ENCODE data around the gene MON1B.
A peak's percentile ranks its signal among the peaks of the same experiment; 100 is the strongest.

Gene MON1B

GRCh38 chr16:77214411-77215138 lies 23.6 kb downstream of the MON1B start:
- TF ChIP-seq POLR2A (IDR thresholded peaks at IDR 0.05; ENCODE audit: low read depth, low read length), result no peak
- no peak for TF ChIP-seq POLR2AphosphoS5 (IDR thresholded peaks at IDR 0.05; ENCODE audit: low read depth, low read length)
- TF ChIP-seq TAF1 (IDR thresholded peaks at IDR 0.05; ENCODE audit: low read depth, low read length), result no peak
- TF ChIP-seq PAX5 (IDR thresholded peaks at IDR 0.05; ENCODE audit: insufficient read depth, low read length, severe bottlenecking), result no peak
- TF ChIP-seq POU2F2 (IDR thresholded peaks at IDR 0.05; ENCODE audit: low read depth, low read length), result no peak
- no peak for TF ChIP-seq SPI1 (IDR thresholded peaks at IDR 0.05; ENCODE audit: low read depth, low read length)
- FAIRE-seq, result no peak
- DNase-seq (ENCODE audit: insufficient read length, low spot score), result no peak

- TF ChIP-seq SPI1 (IDR thresholded peaks at IDR 0.05; ENCODE audit: low read depth, low read length) (no peak), POU2F2 (IDR thresholded peaks at IDR 0.05; ENCODE audit: low read depth, low read length) (no peak), POLR2A (IDR thresholded peaks at IDR 0.05; ENCODE audit: low read depth, low read length) (no peak), TAF1 (IDR thresholded peaks at IDR 0.05; ENCODE audit: low read depth, low read length) (no peak), POLR2AphosphoS5 (IDR thresholded peaks at IDR 0.05; ENCODE audit: low read depth, low read length) (no peak), PAX5 (IDR thresholded peaks at IDR 0.05; ENCODE audit: insufficient read depth, low read length, severe bottlenecking) (no peak)
- no peak for DNase-seq (ENCODE audit: insufficient read length, low spot score)
- no peak for FAIRE-seq
Observed at GRCh38 chr16:77219437-77219836, 28.4 kb downstream of the MON1B start.

- FAIRE-seq (peak; percentile 80), DNase-seq (ENCODE audit: insufficient read length, low spot score) (no peak)
- TF ChIP-seq SPI1 (IDR thresholded peaks at IDR 0.05; ENCODE audit: low read depth, low read length) (no peak), PAX5 (IDR thresholded peaks at IDR 0.05; ENCODE audit: insufficient read depth, low read length, severe bottlenecking) (no peak), TAF1 (IDR thresholded peaks at IDR 0.05; ENCODE audit: low read depth, low read length) (no peak), POLR2AphosphoS5 (IDR thresholded peaks at IDR 0.05; ENCODE audit: low read depth, low read length) (no peak), POU2F2 (IDR thresholded peaks at IDR 0.05; ENCODE audit: low read depth, low read length) (no peak), POLR2A (IDR thresholded peaks at IDR 0.05; ENCODE audit: low read depth, low read length) (no peak)
Observed at GRCh38 chr16:77220427-77220826, 29.4 kb downstream of the MON1B start.

- FAIRE-seq (no peak), DNase-seq (ENCODE audit: insufficient read length, low spot score) (no peak)
- TF ChIP-seq POLR2AphosphoS5 (IDR thresholded peaks at IDR 0.05; ENCODE audit: low read depth, low read length) (no peak), SPI1 (IDR thresholded peaks at IDR 0.05; ENCODE audit: low read depth, low read length) (no peak), TAF1 (IDR thresholded peaks at IDR 0.05; ENCODE audit: low read depth, low read length) (no peak), POLR2A (IDR thresholded peaks at IDR 0.05; ENCODE audit: low read depth, low read length) (no peak), POU2F2 (IDR thresholded peaks at IDR 0.05; ENCODE audit: low read depth, low read length) (no peak), PAX5 (IDR thresholded peaks at IDR 0.05; ENCODE audit: insufficient read depth, low read length, severe bottlenecking) (no peak)
Observed at GRCh38 chr16:77221482-77221881, 30.5 kb downstream of the MON1B start.

- DNase-seq (ENCODE audit: insufficient read length, low spot score), result no peak
- TF ChIP-seq SPI1 (IDR thresholded peaks at IDR 0.05; ENCODE audit: low read depth, low read length), result no peak
- TF ChIP-seq POU2F2 (IDR thresholded peaks at IDR 0.05; ENCODE audit: low read depth, low read length), result no peak
- TF ChIP-seq POLR2AphosphoS5 (IDR thresholded peaks at IDR 0.05; ENCODE audit: low read depth, low read length), result no peak
- TF ChIP-seq POLR2A (IDR thresholded peaks at IDR 0.05; ENCODE audit: low read depth, low read length), result no peak
- no peak for TF ChIP-seq PAX5 (IDR thresholded peaks at IDR 0.05; ENCODE audit: insufficient read depth, low read length, severe bottlenecking)
- no peak for TF ChIP-seq TAF1 (IDR thresholded peaks at IDR 0.05; ENCODE audit: low read depth, low read length)
- FAIRE-seq, result peak; percentile 54
Observed at GRCh38 chr16:77223184-77223583, 32.2 kb downstream of the MON1B start.

- no peak for FAIRE-seq
Observed at GRCh38 chr16:77225182-77225581, 34.2 kb downstream of the MON1B start.

GRCh38 chr16:77227745-77228144 lies 36.8 kb downstream of the MON1B start:
- no peak for FAIRE-seq
- no peak for DNase-seq (ENCODE audit: insufficient read length, low spot score)

More at GRCh38 chr16:77225182-77225581, 34.2 kb downstream of the MON1B start:
- TF ChIP-seq PAX5 (IDR thresholded peaks at IDR 0.05; ENCODE audit: insufficient read depth, low read length, severe bottlenecking), result no peak
- no peak for TF ChIP-seq POLR2A (IDR thresholded peaks at IDR 0.05; ENCODE audit: low read depth, low read length)
- TF ChIP-seq SPI1 (IDR thresholded peaks at IDR 0.05; ENCODE audit: low read depth, low read length), result no peak
- TF ChIP-seq POU2F2 (IDR thresholded peaks at IDR 0.05; ENCODE audit: low read depth, low read length), result no peak
- no peak for TF ChIP-seq POLR2AphosphoS5 (IDR thresholded peaks at IDR 0.05; ENCODE audit: low read depth, low read length)
- no peak for TF ChIP-seq TAF1 (IDR thresholded peaks at IDR 0.05; ENCODE audit: low read depth, low read length)
- DNase-seq (ENCODE audit: insufficient read length, low spot score), result no peak

GRCh38 chr16:77231047-77231446 lies 40.1 kb downstream of the MON1B start:
- FAIRE-seq (no peak), DNase-seq (ENCODE audit: insufficient read length, low spot score) (no peak)
- no peak for TF ChIP-seq PAX5 (IDR thresholded peaks at IDR 0.05; ENCODE audit: insufficient read depth, low read length, severe bottlenecking)

More at GRCh38 chr16:77227745-77228144, 36.8 kb downstream of the MON1B start:
- no peak for TF ChIP-seq SPI1 (IDR thresholded peaks at IDR 0.05; ENCODE audit: low read depth, low read length)

GRCh38 chr16:77233799-77234519 lies 43.0 kb downstream of the MON1B start:
- no peak for FAIRE-seq
- no peak for DNase-seq (ENCODE audit: insufficient read length, low spot score)
- TF ChIP-seq SPI1 (IDR thresholded peaks at IDR 0.05; ENCODE audit: low read depth, low read length) (no peak), TAF1 (IDR thresholded peaks at IDR 0.05; ENCODE audit: low read depth, low read length) (no peak), POLR2A (IDR thresholded peaks at IDR 0.05; ENCODE audit: low read depth, low read length) (no peak), POU2F2 (IDR thresholded peaks at IDR 0.05; ENCODE audit: low read depth, low read length) (no peak), PAX5 (IDR thresholded peaks at IDR 0.05; ENCODE audit: insufficient read depth, low read length, severe bottlenecking) (no peak), POLR2AphosphoS5 (IDR thresholded peaks at IDR 0.05; ENCODE audit: low read depth, low read length) (no peak)

- DNase-seq (ENCODE audit: insufficient read length, low spot score) (no peak), FAIRE-seq (no peak)
- no peak for TF ChIP-seq POLR2AphosphoS5 (IDR thresholded peaks at IDR 0.05; ENCODE audit: low read depth, low read length)
- no peak for TF ChIP-seq SPI1 (IDR thresholded peaks at IDR 0.05; ENCODE audit: low read depth, low read length)
- no peak for TF ChIP-seq PAX5 (IDR thresholded peaks at IDR 0.05; ENCODE audit: insufficient read depth, low read length, severe bottlenecking)
- no peak for TF ChIP-seq POLR2A (IDR thresholded peaks at IDR 0.05; ENCODE audit: low read depth, low read length)
- no peak for TF ChIP-seq TAF1 (IDR thresholded peaks at IDR 0.05; ENCODE audit: low read depth, low read length)
- no peak for TF ChIP-seq POU2F2 (IDR thresholded peaks at IDR 0.05; ENCODE audit: low read depth, low read length)
Observed at GRCh38 chr16:77234611-77235010, 43.6 kb downstream of the MON1B start.
